Spleen (tissue), 13 donors: Measurements from ENCODE around the gene MEA1. TPM values are rescaled to one million over a fixed set of nuclear protein-coding genes. Genes with fewer than 3 reads are reported as not detected.

Source experiments
- DNase-seq: peaks from one replicate; pipeline ENCODE4 v3.0.0-alpha.2; 2020
- H3K27ac ChIP-seq, 8 donors: fragments of 200-600 bp; sonication (generic) in 7 of 8; 1 replicate in 4 of 8; 2 replicates in 4 of 8; pipeline versions ENCODE4 v1.5.0 to v1.8.0; 2016 to 2021; ENCODE audit warnings: inconsistent platforms in 4 of 8, mild to moderate bottlenecking in 4 of 8, moderate library complexity in 1 of 8
- H3K27me3 ChIP-seq, 7 donors: fragments of 200-600 bp; sonication (generic) in 6 of 7; replicated peaks in 1 of 7; 1 replicate in 4 of 7; 2 replicates in 3 of 7; pipeline versions ENCODE4 v1.5.0 to v1.8.0; 2016 to 2021; ENCODE audit warnings: inconsistent platforms in 3 of 7, mild to moderate bottlenecking in 1 of 7
- H3K36me3 ChIP-seq, 6 donors: fragments of 200-600 bp; sonication (generic) in 5 of 6; 1 replicate in 4 of 6; 2 replicates in 2 of 6; pipeline versions ENCODE4 v1.5.0 to v1.8.0; 2016 to 2021; ENCODE audit warnings: inconsistent platforms in 2 of 6
- H3K4me1 ChIP-seq, 6 donors: fragments of 200-600 bp; sonication (generic) in 5 of 6; 1 replicate in 3 of 6; 2 replicates in 3 of 6; pipeline versions ENCODE4 v1.5.0 to v1.8.0; 2016 to 2021; ENCODE audit warnings: inconsistent platforms in 3 of 6
- H3K4me3 ChIP-seq, 8 donors: fragments of 200-600 bp; sonication (generic) in 7 of 8; 1 replicate in 4 of 8; 2 replicates in 4 of 8; pipeline versions ENCODE4 v1.5.0 to v1.8.0; 2016 to 2021; ENCODE audit warnings: inconsistent platforms in 4 of 8, mild to moderate bottlenecking in 4 of 8, moderate library complexity in 2 of 8
- H3K9me3 ChIP-seq, 8 donors: fragments of 200-600 bp; sonication (generic) in 7 of 8; 1 replicate in 4 of 8; 2 replicates in 4 of 8; pipeline versions ENCODE4 v1.5.0 to v1.8.0; 2016 to 2021; ENCODE audit warnings: inconsistent platforms in 4 of 8
- CTCF ChIP-seq, 11 experiments: fragments of 200-600 bp in 7 of 11; fragments of 450-650 bp in 4 of 11; sonication (generic) in 4 of 11; IDR thresholded peaks in 8 of 11; conservative IDR thresholded peaks in 3 of 11; 1 replicate in 7 of 11; 2 replicates in 4 of 11; pipeline versions ENCODE4 v1.4.0 to v1.8.0; 2016 to 2021; ENCODE audit warnings: antibody characterized with exemption in 11 of 11, inconsistent platforms in 4 of 11, mild to moderate bottlenecking in 1 of 11
- POLR2A ChIP-seq, 3 donors: fragments of 450-650 bp; IDR thresholded peaks; one replicate each; pipeline ENCODE4 v1.5.1; 2017; ENCODE audit warnings: antibody characterized with exemption in 3 of 3, mild to moderate bottlenecking in 1 of 3
- POLR2AphosphoS5 ChIP-seq, 3 donors: sonication (generic); formaldehyde crosslinking; IDR thresholded peaks; one replicate each; pipeline ENCODE4 v1.5.1; 2017; ENCODE audit warnings: antibody characterized with exemption in 3 of 3
- WGBS, 5 donors: extraction: QIAGEN DNeasy Blood & Tissue Kit in 3 of 5; methylation state at CpG; one replicate each; pipeline versions ENCODE4 v1.1.5 to v1.1.7; 2013 to 2018; 5-methylcytosine and 5-hydroxymethylcytosine counted together
- intact Hi-C: fragments of 100-400 bp; cut with DNase I; formaldehyde crosslinking; loops from one replicate; pipeline ENCODE4 v1.15.0; 2023; ENCODE audit warnings: low total_unique reads
- long read RNA-seq, 2 donors: transcript quantifications; one replicate each; lab custom pipeline, GENCODE V29; 2026
- polyA plus RNA-seq, 3 donors: library from polyadenylated mRNA; stranded (reverse); fragments of 200-250 nt; gene quantifications; one replicate each; pipeline ENCODE4 v1.2.1, GENCODE V29; 2013
- total RNA-seq, 7 donors: library from RNA; depleted of rRNA in 3 of 7; stranded (reverse); fragments of >200 nt in 3 of 7; fragmentation: NEBNext Ultra II Directional in 4 of 7; extraction: Animal tissue kit (Norgen Biotek cat#: 25700) in 4 of 7; gene quantifications; one replicate each; pipeline versions ENCODE4 v1.1.0 to v1.2.1, GENCODE V29; 2016 to 2021
- donor health status: healthy with polysubstance abuse.
- donor health status: DM: no; HTN: no; CAD: no; lungs with moderate emphysema.
- donor health status: DM: no; HTN: no; CAD: no.
- donor health status: Bipolar disorder and iron deficiency.
- donor health status: healthy.
- donor health status: DM: no; HTN: no; CAD: no.
- donor health status: DM: yes; HTN: yes; CAD: no.

MEA1 gene
- total RNA-seq: 10 to 100 TPM; 33.3 to 51.4 (median 39.4) TPM
- 10 to 100 TPM; 79.2 to 89.4 (median 88.9) TPM for polyA plus RNA-seq
- long read RNA-seq, donor 1, transcript MEA1-204 (4 exons, 1,004 nt): major isoform, 23 of 44 reads
- long read RNA-seq, donor 1, transcript MEA1-202 (3 exons, 2,152 nt): minor isoform, 21 of 44 reads
- long read RNA-seq, donor 1, partial matches to known transcripts: 0 of 44 reads
- long read RNA-seq, donor 1, other reads (novel, unspliced or antisense): 0 of 44 reads
- long read RNA-seq, donor 2, transcript MEA1-202 (3 exons, 2,152 nt): major isoform, 21 of 40 reads
- long read RNA-seq, donor 2, transcript MEA1-204 (4 exons, 1,004 nt): minor isoform, 17 of 40 reads
- long read RNA-seq, donor 2, partial matches to known transcripts: 0 of 40 reads
- long read RNA-seq, donor 2, other reads (novel, unspliced or antisense): 0 of 40 reads

- Histone ChIP-seq H3K4me3 (peak within 1 kb of the TSS; percentile 66 to 90 (median 81)), H3K9me3 (no peaks in the 10 kb centered on the region), H3K4me1 (peaks cover 36 to 73% (median 50%) of the 10 kb centered on the region in 6 donors), H3K27ac (peak within 1 kb of the TSS; percentile 62 to 91 (median 82)), H3K27me3 (no peaks in the 10 kb centered on the region), H3K36me3 (peaks cover 0 to 68% (median 52%) of the 10 kb centered on the region in 6 donors)
- peak; percentile 99 for DNase-seq
- intact Hi-C loops: no loop called here
- TF ChIP-seq POLR2A (IDR thresholded peaks at IDR 0.05) (peak in 1 of 3 donors; percentile 8), CTCF (IDR thresholded peaks at IDR 0.05 in 8 of 11, conservative IDR thresholded peaks at IDR 0.05 in 3 of 11) (peak in 3 of 11 experiments; percentile 17 to 38 (median 20)), POLR2AphosphoS5 (IDR thresholded peaks at IDR 0.05) (peak; percentile 92 to 95 (median 94))
- WGBS, 5 donors: 0 to 1% (median 0%) methylated on average over 30 to 51 of the region's 51 CpGs
Observed at GRCh38 chr6:43013843-43014433, at the start of gene MEA1, which contains the start of gene KLHDC3. Gene MEA1 (minus strand): TSS chr6:43013946. CDS start chr6:43013813, 133 bp downstream. Gene KLHDC3 (plus strand): TSS chr6:43014249. CDS start chr6:43017193, 2,944 bp downstream.

GRCh38 chr6:43062818-43063217, 49.1 kb upstream of the MEA1 start:
- Histone ChIP-seq H3K4me1 (peaks cover 19 to 37% (median 28%) of the 10 kb centered on the region in 6 donors), H3K9me3 (no peaks in the 10 kb centered on the region), H3K27me3 (no peaks in the 10 kb centered on the region), H3K4me3 (no peak overlapping the region), H3K27ac (no peak overlapping the region), H3K36me3 (peaks cover 0 to 58% (median 25%) of the 10 kb centered on the region in 6 donors)
- intact Hi-C loops: no loop called here
- 90 to 95% (median 94%) methylated on average over 11 to 12 of the region's 12 CpGs for WGBS, 5 donors
- TF ChIP-seq CTCF (IDR thresholded peaks at IDR 0.05 in 8 of 11, conservative IDR thresholded peaks at IDR 0.05 in 3 of 11) (no peak), POLR2A (IDR thresholded peaks at IDR 0.05) (no peak), POLR2AphosphoS5 (IDR thresholded peaks at IDR 0.05) (no peak)
- DNase-seq: no peak

- Histone ChIP-seq H3K4me1 (peaks cover 19 to 47% (median 31%) of the 10 kb centered on the region in 6 donors), H3K4me3 (no peak overlapping the region), H3K27ac (no peak overlapping the region), H3K36me3 (peaks cover 0 to 61% (median 29%) of the 10 kb centered on the region in 6 donors), H3K27me3 (no peaks in the 10 kb centered on the region), H3K9me3 (no peaks in the 10 kb centered on the region)
- DNase-seq: no peak
- WGBS, 5 donors: 71 to 87% (median 83%) methylated on average over 2 of the region's 2 CpGs
- intact Hi-C loops: no loop called here
- no peak for TF ChIP-seq POLR2A (IDR thresholded peaks at IDR 0.05)
- no peak for TF ChIP-seq POLR2AphosphoS5 (IDR thresholded peaks at IDR 0.05)
- TF ChIP-seq CTCF (IDR thresholded peaks at IDR 0.05 in 8 of 11, conservative IDR thresholded peaks at IDR 0.05 in 3 of 11): no peak
Observed at GRCh38 chr6:43061861-43062260, 48.1 kb upstream of the MEA1 start.
